Mucosa of stomach (tissue), 1 donor: ENCODE results near the gene RPLP2.

ENCODE experiments used
- H3K27me3 ChIP-seq: one replicate; pipeline ENCODE4 v1.7.0; 2013; ENCODE audit warnings: mild to moderate bottlenecking, low read length; ENCODE audit not compliant: control insufficient read depth, insufficient read depth
- H3K36me3 ChIP-seq: one replicate; pipeline ENCODE4 v1.7.0; 2013; ENCODE audit warnings: low read length; ENCODE audit not compliant: control insufficient read depth, insufficient read depth
- H3K4me1 ChIP-seq: one replicate; pipeline ENCODE4 v1.7.0; 2013; ENCODE audit warnings: mild to moderate bottlenecking, low read length; ENCODE audit not compliant: control insufficient read depth, insufficient read depth
- H3K4me3 ChIP-seq: one replicate; pipeline ENCODE4 v1.7.0; 2013; ENCODE audit warnings: low read length
- H3K9ac ChIP-seq: one replicate; pipeline ENCODE4 v1.7.0; 2013; ENCODE audit warnings: mild to moderate bottlenecking, low read length, moderate library complexity
- H3K9me3 ChIP-seq: one replicate; pipeline ENCODE4 v1.7.0; 2013; ENCODE audit warnings: mild to moderate bottlenecking, low read length, moderate library complexity; ENCODE audit not compliant: control insufficient read depth
- donor health status: Pancreatic carcinoma.

Gene RPLP2

GRCh38 chr11:843086-843734, 33.4 kb downstream of the RPLP2 start:
- Histone ChIP-seq H3K4me1 (peaks cover 55% of the 10 kb centered on the region), H3K4me3 (no peak overlapping the region), H3K27me3 (peaks cover 14% of the 10 kb centered on the region), H3K9me3 (no peaks in the 10 kb centered on the region), H3K36me3 (peaks cover 18% of the 10 kb centered on the region), H3K9ac (peak overlapping the region; percentile 84)

- no peak overlapping the region for H3K4me3 ChIP-seq
- H3K9ac ChIP-seq = peak overlapping the region; percentile 84
- H3K4me1 ChIP-seq = peaks cover 55% of the 10 kb centered on the region
Measured at GRCh38 chr11:843818-844692, 34.3 kb downstream of the RPLP2 start.

GRCh38 chr11:844693-845644, 35.2 kb downstream of the RPLP2 start:
- Histone ChIP-seq H3K4me1 (peaks cover 54% of the 10 kb centered on the region), H3K36me3 (peaks cover 5% of the 10 kb centered on the region), H3K9me3 (no peaks in the 10 kb centered on the region), H3K27me3 (peaks cover 28% of the 10 kb centered on the region), H3K4me3 (no peak overlapping the region), H3K9ac (peak overlapping the region; percentile 15)

More at GRCh38 chr11:843818-844692, 34.3 kb downstream of the RPLP2 start:
- peaks cover 23% of the 10 kb centered on the region for H3K27me3 ChIP-seq
- no peaks in the 10 kb centered on the region for H3K9me3 ChIP-seq
- H3K36me3 ChIP-seq = peaks cover 14% of the 10 kb centered on the region

GRCh38 chr11:845872-846495, 36.2 kb downstream of the RPLP2 start:
- no peaks in the 10 kb centered on the region for H3K9me3 ChIP-seq
- H3K4me1 ChIP-seq = peaks cover 56% of the 10 kb centered on the region
- H3K36me3 ChIP-seq = no peaks in the 10 kb centered on the region
- H3K9ac ChIP-seq = no peak overlapping the region
- no peak overlapping the region for H3K4me3 ChIP-seq
- H3K27me3 ChIP-seq = peaks cover 38% of the 10 kb centered on the region

GRCh38 chr11:846496-847098, 36.8 kb downstream of the RPLP2 start:
- no peak overlapping the region for H3K9ac ChIP-seq
- H3K27me3 ChIP-seq = peaks cover 44% of the 10 kb centered on the region
- no peak overlapping the region for H3K4me3 ChIP-seq
- H3K36me3 ChIP-seq = no peaks in the 10 kb centered on the region
- no peaks in the 10 kb centered on the region for H3K9me3 ChIP-seq
- peaks cover 51% of the 10 kb centered on the region for H3K4me1 ChIP-seq

- Histone ChIP-seq H3K9me3 (no peaks in the 10 kb centered on the region), H3K9ac (no peak overlapping the region), H3K36me3 (no peaks in the 10 kb centered on the region), H3K27me3 (peaks cover 44% of the 10 kb centered on the region), H3K4me3 (no peak overlapping the region), H3K4me1 (peaks cover 51% of the 10 kb centered on the region)
Measured at GRCh38 chr11:847876-848275, 38.1 kb downstream of the RPLP2 start.

GRCh38 chr11:848380-848931, 38.7 kb downstream of the RPLP2 start:
- Histone ChIP-seq H3K4me1 (peaks cover 47% of the 10 kb centered on the region), H3K36me3 (no peaks in the 10 kb centered on the region), H3K9me3 (no peaks in the 10 kb centered on the region), H3K27me3 (peaks cover 41% of the 10 kb centered on the region), H3K4me3 (no peak overlapping the region), H3K9ac (no peak overlapping the region)

GRCh38 chr11:849104-849824, 39.5 kb downstream of the RPLP2 start:
- Histone ChIP-seq H3K9ac (no peak overlapping the region), H3K4me3 (no peak overlapping the region), H3K36me3 (no peaks in the 10 kb centered on the region), H3K4me1 (peaks cover 39% of the 10 kb centered on the region), H3K27me3 (peaks cover 40% of the 10 kb centered on the region), H3K9me3 (no peaks in the 10 kb centered on the region)

- peaks cover 40% of the 10 kb centered on the region for H3K27me3 ChIP-seq
- no peak overlapping the region for H3K4me3 ChIP-seq
- no peaks in the 10 kb centered on the region for H3K36me3 ChIP-seq
- H3K9ac ChIP-seq = no peak overlapping the region
- no peaks in the 10 kb centered on the region for H3K9me3 ChIP-seq
- peaks cover 30% of the 10 kb centered on the region for H3K4me1 ChIP-seq
Measured at GRCh38 chr11:849951-850774, 40.4 kb downstream of the RPLP2 start.
